Measurements from ENCODE around the gene RBPJL. TPM values are rescaled to one million over a fixed set of nuclear protein-coding genes. Genes with fewer than 3 reads are reported as not detected.

RBPJL gene
- total and polyA plus RNA-seq, 2 of the 13 experiments (the other 11 are each of a cell fraction or from before 2014, with no cell fraction given): not detected

DNA sequence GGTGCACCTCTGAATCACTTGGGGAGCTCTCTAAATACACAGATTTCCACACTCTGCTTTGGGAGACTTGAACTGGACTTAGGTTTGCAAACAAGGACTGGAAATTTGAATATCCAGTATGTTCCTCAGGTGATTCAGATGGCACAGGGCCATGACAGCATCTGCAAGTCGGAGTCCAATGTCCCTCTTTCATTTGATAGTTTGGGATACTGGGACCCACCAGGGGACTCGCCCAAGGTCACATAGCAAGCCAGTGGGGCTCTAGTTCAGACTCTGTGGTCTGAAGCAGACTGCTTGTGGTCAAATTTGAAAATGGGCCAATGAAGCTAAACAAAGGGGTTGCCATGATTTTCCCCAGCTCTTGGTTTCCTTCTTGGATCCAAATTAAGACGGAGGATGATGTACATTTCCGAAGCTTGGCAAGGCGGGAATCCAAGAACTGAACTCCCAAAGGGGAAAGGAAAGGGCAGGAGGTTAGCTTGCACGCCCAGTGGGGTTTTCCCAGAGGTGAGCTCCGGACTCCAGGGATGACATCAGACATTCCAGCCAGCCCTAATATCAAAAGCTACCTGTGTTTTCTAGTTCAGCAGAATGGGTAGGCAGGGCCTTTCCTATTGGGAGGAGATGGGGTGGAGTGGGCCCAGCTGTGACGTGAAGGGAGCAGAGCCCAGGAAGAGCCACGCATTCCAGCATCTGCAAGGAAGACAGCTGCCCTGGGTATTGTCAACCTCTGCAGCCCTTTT lies 52.9 kb downstream of the RBPJL start (continued):
- TF ChIP-seq RARA (CRISPR knock-in tag; IDR thresholded peaks at IDR 0.05) (peak; percentile 71), ZNF460 (CRISPR knock-in tag; IDR thresholded peaks at IDR 0.05; ENCODE audit: borderline replicate concordance) (no peak), ZNF768 (CRISPR knock-in tag; IDR thresholded peaks at IDR 0.05) (no peak), ZNF598 (CRISPR knock-in tag; IDR thresholded peaks at IDR 0.05; ENCODE audit: borderline replicate concordance) (peak; percentile 85), AGO1 (IDR thresholded peaks at IDR 0.05; ENCODE audit: low read depth, low read length, poor library complexity, severe bottlenecking) (no peak), KLF9 (CRISPR knock-in tag; IDR thresholded peaks at IDR 0.05; ENCODE audit: low read depth) (no peak), TARDBP (CRISPR knock-in tag; IDR thresholded peaks at IDR 0.05) (no peak), EHMT2 (IDR thresholded peaks at IDR 0.05; ENCODE audit: borderline replicate concordance, low read depth, low read length) (no peak), ZNF839 (CRISPR knock-in tag; IDR thresholded peaks at IDR 0.05; ENCODE audit: borderline replicate concordance) (no peak), TEAD3 (CRISPR knock-in tag; optimal IDR thresholded peaks at IDR 0.05; ENCODE audit: borderline replicate concordance) (peak; percentile 88)
- TF ChIP-seq, protein P1, sequence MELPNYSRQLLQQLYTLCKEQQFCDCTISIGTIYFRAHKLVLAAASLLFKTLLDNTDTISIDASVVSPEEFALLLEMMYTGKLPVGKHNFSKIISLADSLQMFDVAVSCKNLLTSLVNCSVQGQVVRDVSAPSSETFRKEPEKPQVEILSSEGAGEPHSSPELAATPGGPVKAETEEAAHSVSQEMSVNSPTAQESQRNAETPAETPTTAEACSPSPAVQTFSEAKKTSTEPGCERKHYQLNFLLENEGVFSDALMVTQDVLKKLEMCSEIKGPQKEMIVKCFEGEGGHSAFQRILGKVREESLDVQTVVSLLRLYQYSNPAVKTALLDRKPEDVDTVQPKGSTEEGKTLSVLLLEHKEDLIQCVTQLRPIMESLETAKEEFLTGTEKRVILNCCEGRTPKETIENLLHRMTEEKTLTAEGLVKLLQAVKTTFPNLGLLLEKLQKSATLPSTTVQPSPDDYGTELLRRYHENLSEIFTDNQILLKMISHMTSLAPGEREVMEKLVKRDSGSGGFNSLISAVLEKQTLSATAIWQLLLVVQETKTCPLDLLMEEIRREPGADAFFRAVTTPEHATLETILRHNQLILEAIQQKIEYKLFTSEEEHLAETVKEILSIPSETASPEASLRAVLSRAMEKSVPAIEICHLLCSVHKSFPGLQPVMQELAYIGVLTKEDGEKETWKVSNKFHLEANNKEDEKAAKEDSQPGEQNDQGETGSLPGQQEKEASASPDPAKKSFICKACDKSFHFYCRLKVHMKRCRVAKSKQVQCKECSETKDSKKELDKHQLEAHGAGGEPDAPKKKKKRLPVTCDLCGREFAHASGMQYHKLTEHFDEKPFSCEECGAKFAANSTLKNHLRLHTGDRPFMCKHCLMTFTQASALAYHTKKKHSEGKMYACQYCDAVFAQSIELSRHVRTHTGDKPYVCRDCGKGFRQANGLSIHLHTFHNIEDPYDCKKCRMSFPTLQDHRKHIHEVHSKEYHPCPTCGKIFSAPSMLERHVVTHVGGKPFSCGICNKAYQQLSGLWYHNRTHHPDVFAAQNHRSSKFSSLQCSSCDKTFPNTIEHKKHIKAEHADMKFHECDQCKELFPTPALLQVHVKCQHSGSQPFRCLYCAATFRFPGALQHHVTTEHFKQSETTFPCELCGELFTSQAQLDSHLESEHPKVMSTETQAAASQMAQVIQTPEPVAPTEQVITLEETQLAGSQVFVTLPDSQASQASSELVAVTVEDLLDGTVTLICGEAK (IDR thresholded peaks at IDR 0.05): no peak
- TF ChIP-seq, protein P1 (CRISPR knock-in tag; IDR thresholded peaks at IDR 0.05): no peak
- TF ChIP-seq, protein P2, sequence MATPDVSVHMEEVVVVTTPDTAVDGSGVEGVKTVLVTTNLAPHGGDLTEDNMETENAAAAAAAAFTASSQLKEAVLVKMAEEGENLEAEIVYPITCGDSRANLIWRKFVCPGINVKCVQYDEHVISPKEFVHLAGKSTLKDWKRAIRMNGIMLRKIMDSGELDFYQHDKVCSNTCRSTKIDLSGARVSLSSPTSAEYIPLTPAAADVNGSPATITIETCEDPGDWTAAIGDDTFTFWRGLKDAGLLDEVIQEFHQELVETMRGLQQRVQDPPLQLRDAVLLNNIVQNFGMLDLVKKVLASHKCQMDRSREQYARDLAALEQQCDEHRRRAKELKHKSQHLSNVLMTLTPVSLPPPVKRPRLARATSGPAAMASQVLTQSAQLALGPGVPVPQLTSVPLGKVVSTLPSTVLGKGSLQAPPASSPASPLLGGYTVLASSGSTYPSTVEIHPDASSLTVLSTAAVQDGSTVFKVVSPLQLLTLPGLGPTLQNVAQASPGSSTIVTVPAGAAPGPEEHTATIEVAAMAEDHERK (CRISPR knock-in tag; IDR thresholded peaks at IDR 0.05; ENCODE audit: low read depth): no peak
- TF ChIP-seq, protein P3, sequence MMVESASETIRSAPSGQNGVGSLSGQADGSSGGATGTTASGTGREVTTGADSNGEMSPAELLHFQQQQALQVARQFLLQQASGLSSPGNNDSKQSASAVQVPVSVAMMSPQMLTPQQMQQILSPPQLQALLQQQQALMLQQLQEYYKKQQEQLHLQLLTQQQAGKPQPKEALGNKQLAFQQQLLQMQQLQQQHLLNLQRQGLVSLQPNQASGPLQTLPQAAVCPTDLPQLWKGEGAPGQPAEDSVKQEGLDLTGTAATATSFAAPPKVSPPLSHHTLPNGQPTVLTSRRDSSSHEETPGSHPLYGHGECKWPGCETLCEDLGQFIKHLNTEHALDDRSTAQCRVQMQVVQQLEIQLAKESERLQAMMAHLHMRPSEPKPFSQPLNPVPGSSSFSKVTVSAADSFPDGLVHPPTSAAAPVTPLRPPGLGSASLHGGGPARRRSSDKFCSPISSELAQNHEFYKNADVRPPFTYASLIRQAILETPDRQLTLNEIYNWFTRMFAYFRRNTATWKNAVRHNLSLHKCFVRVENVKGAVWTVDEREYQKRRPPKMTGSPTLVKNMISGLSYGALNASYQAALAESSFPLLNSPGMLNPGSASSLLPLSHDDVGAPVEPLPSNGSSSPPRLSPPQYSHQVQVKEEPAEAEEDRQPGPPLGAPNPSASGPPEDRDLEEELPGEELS (CRISPR knock-in tag; IDR thresholded peaks at IDR 0.05): no peak; the same call in 1 of the 2 replicates
- TF ChIP-seq, protein P4, sequence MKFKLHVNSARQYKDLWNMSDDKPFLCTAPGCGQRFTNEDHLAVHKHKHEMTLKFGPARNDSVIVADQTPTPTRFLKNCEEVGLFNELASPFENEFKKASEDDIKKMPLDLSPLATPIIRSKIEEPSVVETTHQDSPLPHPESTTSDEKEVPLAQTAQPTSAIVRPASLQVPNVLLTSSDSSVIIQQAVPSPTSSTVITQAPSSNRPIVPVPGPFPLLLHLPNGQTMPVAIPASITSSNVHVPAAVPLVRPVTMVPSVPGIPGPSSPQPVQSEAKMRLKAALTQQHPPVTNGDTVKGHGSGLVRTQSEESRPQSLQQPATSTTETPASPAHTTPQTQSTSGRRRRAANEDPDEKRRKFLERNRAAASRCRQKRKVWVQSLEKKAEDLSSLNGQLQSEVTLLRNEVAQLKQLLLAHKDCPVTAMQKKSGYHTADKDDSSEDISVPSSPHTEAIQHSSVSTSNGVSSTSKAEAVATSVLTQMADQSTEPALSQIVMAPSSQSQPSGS (CRISPR knock-in tag; IDR thresholded peaks at IDR 0.05): 0 out of 2 replicates have a peak, but pooled peaks have one; percentile 85

Measured in HepG2 (cell line).